Astrocyte (in vitro differentiated cells and primary cell): ENCODE data around the gene SMIM3. TPM values are rescaled to one million over a fixed set of nuclear protein-coding genes. Genes with fewer than 3 reads are reported as not detected.
A peak's percentile ranks its signal among the peaks of the same experiment; 100 is the strongest.
"Not testable (repeated sequence)": the region's sequence is repeated elsewhere in the genome, so short reads cannot be mapped to it uniquely, and the experiment has no call there.

ENCODE experiments used
- DNase-seq: peaks from one replicate; pipeline ENCODE4 v3.0.0-alpha.2; 2010; ENCODE audit warnings: low read depth
- FAIRE-seq: peaks from 2 replicates; lab custom pipeline; 2011; peaks lifted over from hg19 to GRCh38; lab: Jason Lieb, UNC
- H2AFZ ChIP-seq: 2 replicates; pipeline ENCODE4 v1.6.0; 2012; ENCODE audit warnings: low read depth, low read length, inconsistent platforms
- H3K27ac ChIP-seq: 2 replicates; pipeline ENCODE4 v1.5.1; 2011; ENCODE audit warnings: low read depth, low read length, inconsistent platforms
- H3K27me3 ChIP-seq: 2 replicates; pipeline ENCODE4 v1.6.0; 2011; ENCODE audit warnings: low read length, inconsistent platforms; ENCODE audit not compliant: insufficient read depth
- H3K36me3 ChIP-seq: 2 replicates; pipeline ENCODE4 v1.5.1; 2011; ENCODE audit warnings: low read length, inconsistent platforms; ENCODE audit not compliant: insufficient read depth
- H3K4me1 ChIP-seq: 2 replicates; pipeline ENCODE4 v1.5.1; 2011; ENCODE audit warnings: low read length, inconsistent platforms; ENCODE audit not compliant: insufficient read depth
- H3K4me2 ChIP-seq: 2 replicates; pipeline ENCODE4 v1.6.0; 2012; ENCODE audit warnings: low read length, inconsistent platforms
- H3K4me3 ChIP-seq: 2 replicates; pipeline ENCODE4 v1.5.1; 2011; ENCODE audit warnings: low read depth, mild to moderate bottlenecking, low read length, inconsistent platforms; ENCODE audit not compliant: insufficient read depth
- H3K79me2 ChIP-seq: 2 replicates; pipeline ENCODE4 v1.6.0; 2012; ENCODE audit warnings: mild to moderate bottlenecking, low read length, inconsistent platforms; ENCODE audit not compliant: insufficient read depth
- H3K9ac ChIP-seq: 2 replicates; pipeline ENCODE4 v1.6.0; 2012; ENCODE audit warnings: mild to moderate bottlenecking, low read length, inconsistent platforms
- H3K9me3 ChIP-seq: 2 replicates; pipeline ENCODE4 v1.5.1; 2012; ENCODE audit warnings: low read depth, mild to moderate bottlenecking, low read length, inconsistent platforms; ENCODE audit not compliant: insufficient read depth
- H4K20me1 ChIP-seq: 2 replicates; pipeline ENCODE4 v1.6.0; 2012; ENCODE audit warnings: low read length, inconsistent platforms; ENCODE audit not compliant: insufficient read depth
- H3K27ac Mint-ChIP-seq: one replicate; pipeline ENCODE4 v1.8.0; 2021; ENCODE audit warnings: mild to moderate bottlenecking, mixed read lengths; ENCODE audit not compliant: unreplicated experiment
- H3K27me3 Mint-ChIP-seq: one replicate; pipeline ENCODE4 v1.8.0; 2021; ENCODE audit warnings: low read depth, mixed read lengths; ENCODE audit not compliant: unreplicated experiment
- H3K36me3 Mint-ChIP-seq: one replicate; pipeline ENCODE4 v1.8.0; 2021; ENCODE audit warnings: low read depth, mixed read lengths; ENCODE audit not compliant: unreplicated experiment
- H3K4me1 Mint-ChIP-seq: one replicate; pipeline ENCODE4 v1.8.0; 2021; ENCODE audit warnings: low read depth, mixed read lengths; ENCODE audit not compliant: unreplicated experiment
- H3K4me3 Mint-ChIP-seq: one replicate; pipeline ENCODE4 v1.8.0; 2021; ENCODE audit warnings: mild to moderate bottlenecking, moderate library complexity, mixed read lengths; ENCODE audit not compliant: unreplicated experiment
- H3K9me3 Mint-ChIP-seq: one replicate; pipeline ENCODE4 v1.8.0; 2021; ENCODE audit warnings: mild to moderate bottlenecking, mixed read lengths; ENCODE audit not compliant: unreplicated experiment
- EZH2 ChIP-seq: IDR thresholded peaks from 2 replicates; pipeline ENCODE4 v1.6.1; 2012; ENCODE audit warnings: mild to moderate bottlenecking, low read length, inconsistent platforms; ENCODE audit not compliant: insufficient read depth
- total RNA-seq: library from RNA; stranded (reverse); gene quantifications from 2 replicates; pipeline ENCODE4 v1.2.1, GENCODE V29; 2021
- TF ChIP-seq, protein P1 (sequence below): IDR thresholded peaks from 2 replicates; pipeline ENCODE4 v1.5.1; 2011; ENCODE audit warnings: low read depth, mild to moderate bottlenecking, inconsistent platforms, low read length, moderate library complexity; ENCODE audit not compliant: insufficient read depth

The SMIM3 gene
- total RNA-seq, 1 donor from 2014 or later, result 16.7 TPM

- H3K9ac ChIP-seq, result no peak overlapping the region
- no peak overlapping the region for H3K27ac Mint-ChIP-seq
- H3K27me3 Mint-ChIP-seq, result no peaks in the 10 kb centered on the region
- FAIRE-seq (no peak), DNase-seq (no peak)
- H3K4me3 Mint-ChIP-seq, result peak overlapping the region; percentile 30
- peaks cover 42% of the 10 kb centered on the region for H3K36me3 ChIP-seq
- H3K9me3 Mint-ChIP-seq, result peaks cover 1% of the 10 kb centered on the region
- H3K27ac ChIP-seq, result no peak overlapping the region
- H3K4me2 ChIP-seq, result no peak overlapping the region
- no peaks in the 10 kb centered on the region for H3K4me1 Mint-ChIP-seq
- no peaks in the 10 kb centered on the region for H3K4me1 ChIP-seq
- H3K36me3 Mint-ChIP-seq, result peaks cover 33% of the 10 kb centered on the region
- peaks cover 49% of the 10 kb centered on the region for H4K20me1 ChIP-seq
- TF ChIP-seq, protein P1, sequence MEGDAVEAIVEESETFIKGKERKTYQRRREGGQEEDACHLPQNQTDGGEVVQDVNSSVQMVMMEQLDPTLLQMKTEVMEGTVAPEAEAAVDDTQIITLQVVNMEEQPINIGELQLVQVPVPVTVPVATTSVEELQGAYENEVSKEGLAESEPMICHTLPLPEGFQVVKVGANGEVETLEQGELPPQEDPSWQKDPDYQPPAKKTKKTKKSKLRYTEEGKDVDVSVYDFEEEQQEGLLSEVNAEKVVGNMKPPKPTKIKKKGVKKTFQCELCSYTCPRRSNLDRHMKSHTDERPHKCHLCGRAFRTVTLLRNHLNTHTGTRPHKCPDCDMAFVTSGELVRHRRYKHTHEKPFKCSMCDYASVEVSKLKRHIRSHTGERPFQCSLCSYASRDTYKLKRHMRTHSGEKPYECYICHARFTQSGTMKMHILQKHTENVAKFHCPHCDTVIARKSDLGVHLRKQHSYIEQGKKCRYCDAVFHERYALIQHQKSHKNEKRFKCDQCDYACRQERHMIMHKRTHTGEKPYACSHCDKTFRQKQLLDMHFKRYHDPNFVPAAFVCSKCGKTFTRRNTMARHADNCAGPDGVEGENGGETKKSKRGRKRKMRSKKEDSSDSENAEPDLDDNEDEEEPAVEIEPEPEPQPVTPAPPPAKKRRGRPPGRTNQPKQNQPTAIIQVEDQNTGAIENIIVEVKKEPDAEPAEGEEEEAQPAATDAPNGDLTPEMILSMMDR, result no peak
- H3K9me3 ChIP-seq, result no peaks in the 10 kb centered on the region
- H3K4me3 ChIP-seq, result no peak overlapping the region
- H3K79me2 ChIP-seq, result peaks cover 63% of the 10 kb centered on the region
- no peaks in the 10 kb centered on the region for H3K27me3 ChIP-seq
- no peak overlapping the region for H2AFZ ChIP-seq
These were observed 43.8 kb upstream of the SMIM3 start for GRCh38 chr5:150734579-150735384.

- Histone ChIP-seq H3K79me2 (peaks cover 85% of the 10 kb centered on the region), H3K36me3 (peaks cover 7% of the 10 kb centered on the region)
These were observed 39.7 kb upstream of the SMIM3 start for GRCh38 chr5:150738862-150739261.

GRCh38 chr5:150740992-150741391 is 37.6 kb upstream of the SMIM3 start:
- peaks cover 3% of the 10 kb centered on the region for H3K4me1 Mint-ChIP-seq
- Histone ChIP-seq H2AFZ (no peak overlapping the region), H3K9ac (no peak overlapping the region), H3K4me2 (no peak overlapping the region), H3K36me3 (peaks cover 1% of the 10 kb centered on the region), H3K9me3 (no peaks in the 10 kb centered on the region), H3K79me2 (peaks cover 63% of the 10 kb centered on the region), H3K4me1 (no peaks in the 10 kb centered on the region), H4K20me1 (peaks cover 48% of the 10 kb centered on the region), H3K27ac (no peak overlapping the region), H3K4me3 (no peak overlapping the region), H3K27me3 (no peaks in the 10 kb centered on the region)
- no peak overlapping the region for H3K4me3 Mint-ChIP-seq
- FAIRE-seq, result no peak
- H3K27me3 Mint-ChIP-seq, result no peaks in the 10 kb centered on the region
- no peak overlapping the region for H3K27ac Mint-ChIP-seq
- TF ChIP-seq, protein P1, result no peak
- no peak for TF ChIP-seq EZH2
- DNase-seq, result no peak
- peaks cover 3% of the 10 kb centered on the region for H3K9me3 Mint-ChIP-seq
- peaks cover 29% of the 10 kb centered on the region for H3K36me3 Mint-ChIP-seq

More at GRCh38 chr5:150738862-150739261, 39.7 kb upstream of the SMIM3 start:
- Histone ChIP-seq H3K9me3 (no peaks in the 10 kb centered on the region), H3K4me1 (no peaks in the 10 kb centered on the region), H2AFZ (no peak overlapping the region), H3K27me3 (no peaks in the 10 kb centered on the region), H3K4me3 (no peak overlapping the region), H3K27ac (no peak overlapping the region), H4K20me1 (peaks cover 67% of the 10 kb centered on the region), H3K9ac (no peak overlapping the region), H3K4me2 (no peak overlapping the region)
- Mint-ChIP-seq H3K27me3 (no peaks in the 10 kb centered on the region), H3K4me3 (no peak overlapping the region), H3K36me3 (peaks cover 34% of the 10 kb centered on the region), H3K9me3 (peaks cover 4% of the 10 kb centered on the region), H3K4me1 (no peaks in the 10 kb centered on the region), H3K27ac (no peak overlapping the region)
- DNase-seq, result no peak
- no peak for TF ChIP-seq EZH2
- no peak for FAIRE-seq

DNA sequence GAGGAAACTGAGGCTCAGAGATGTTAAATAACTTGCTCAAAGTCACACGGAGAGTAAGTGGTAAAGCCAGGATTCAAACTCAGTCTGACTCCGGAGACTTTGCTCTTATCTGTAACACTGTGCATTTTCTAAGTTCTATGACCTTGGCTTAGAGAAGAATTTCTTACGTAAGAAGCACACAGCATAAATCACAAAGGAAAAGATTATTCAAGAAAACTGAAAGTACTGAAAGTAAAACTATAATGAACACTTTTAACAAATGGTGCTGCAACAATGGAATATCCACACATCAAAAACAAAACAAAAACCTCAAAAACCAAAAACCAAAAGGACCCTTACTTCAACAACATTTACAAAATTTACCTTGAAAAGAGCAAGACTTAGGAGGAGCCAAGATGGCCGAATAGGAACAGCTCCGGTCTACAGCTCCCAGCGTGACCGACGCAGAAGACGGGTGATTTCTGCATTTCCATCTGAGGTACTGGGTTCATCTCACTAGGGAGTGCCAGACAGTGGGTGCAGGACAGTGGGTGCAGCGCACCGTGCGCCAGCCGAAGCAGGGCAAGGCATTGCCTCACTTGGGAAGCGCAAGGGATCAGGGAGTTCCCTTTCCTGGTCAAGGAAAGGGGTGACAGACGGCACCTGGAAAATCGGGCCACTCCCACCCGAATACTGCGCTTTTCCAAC is 36.0 kb upstream of the SMIM3 start:
- H3K4me3 ChIP-seq, H3K4me3 Mint-ChIP-seq, H3K27ac Mint-ChIP-seq, FAIRE-seq, H3K36me3 ChIP-seq, H3K9me3 Mint-ChIP-seq, H3K27me3 ChIP-seq, H3K4me1 Mint-ChIP-seq, H3K4me2 ChIP-seq, DNase-seq, H3K9ac ChIP-seq, H3K27ac ChIP-seq, H3K9me3 ChIP-seq, H3K27me3 Mint-ChIP-seq, H3K4me1 ChIP-seq, H2AFZ ChIP-seq: not testable (repeated sequence)
- peaks cover 22% of the 10 kb centered on the region for H3K36me3 Mint-ChIP-seq
- Histone ChIP-seq H4K20me1 (peaks cover 38% of the 10 kb centered on the region), H3K79me2 (peaks cover 47% of the 10 kb centered on the region)
